ENCODE results near the gene SLC6A6.
A peak's percentile ranks its signal among the peaks of the same experiment; 100 is the strongest.
"Not testable (repeated sequence)": the region's sequence is repeated elsewhere in the genome, so short reads cannot be mapped to it uniquely, and the experiment has no call there.

Gene SLC6A6

GRCh38 chr3:14401692-14402303 is 608 bp upstream of the SLC6A6 start:
- DNase-seq = no peak

GRCh38 chr3:14403619-14404155 is 1.3 kb downstream of the SLC6A6 start:
- no peak for DNase-seq

- DNase-seq = no peak
Observed at GRCh38 chr3:14404186-14404585, 1.8 kb downstream of the SLC6A6 start.

GRCh38 chr3:14404631-14405359 is 2.4 kb downstream of the SLC6A6 start:
- no peak for DNase-seq

- no peak for DNase-seq
Observed at GRCh38 chr3:14405360-14406238, 3.2 kb downstream of the SLC6A6 start.

GRCh38 chr3:14406336-14406735 is 3.9 kb downstream of the SLC6A6 start:
- DNase-seq = no peak

- no peak for DNase-seq
Observed at GRCh38 chr3:14406766-14407165, 4.4 kb downstream of the SLC6A6 start.

- DNase-seq = no peak
Observed at GRCh38 chr3:14407203-14407602, 4.8 kb downstream of the SLC6A6 start.

- DNase-seq = not testable (repeated sequence)
Observed at GRCh38 chr3:14409779-14410063, 7.3 kb downstream of the SLC6A6 start.

GRCh38 chr3:14410106-14410502 is 7.7 kb downstream of the SLC6A6 start:
- DNase-seq = no peak

GRCh38 chr3:14410503-14411165 is 8.2 kb downstream of the SLC6A6 start:
- DNase-seq = peak; percentile 53 to 56

GRCh38 chr3:14411166-14411526 is 8.7 kb downstream of the SLC6A6 start:
- DNase-seq = no peak

- DNase-seq = no peak
Observed at GRCh38 chr3:14411988-14412387, 9.6 kb downstream of the SLC6A6 start.

GRCh38 chr3:14412831-14413380 is 10.5 kb downstream of the SLC6A6 start:
- DNase-seq = no peak

- DNase-seq = no peak
Observed at GRCh38 chr3:14413381-14414071, 11.1 kb downstream of the SLC6A6 start.

GRCh38 chr3:14414846-14415464 is 12.5 kb downstream of the SLC6A6 start:
- no peak for DNase-seq

GRCh38 chr3:14415501-14415900 is 13.1 kb downstream of the SLC6A6 start:
- DNase-seq = no peak

- no peak for DNase-seq
Observed at GRCh38 chr3:14416453-14416852, 14.0 kb downstream of the SLC6A6 start.

- DNase-seq = no peak
Observed at GRCh38 chr3:14418296-14419250, 16.2 kb downstream of the SLC6A6 start.
